ENCODE data around the gene NISCH. TPM values are rescaled to one million over a fixed set of nuclear protein-coding genes. Genes with fewer than 3 reads are reported as not detected.

The NISCH gene
- polyA plus RNA-seq, 2 donors, result 32.2 to 59.6 TPM

DNA sequence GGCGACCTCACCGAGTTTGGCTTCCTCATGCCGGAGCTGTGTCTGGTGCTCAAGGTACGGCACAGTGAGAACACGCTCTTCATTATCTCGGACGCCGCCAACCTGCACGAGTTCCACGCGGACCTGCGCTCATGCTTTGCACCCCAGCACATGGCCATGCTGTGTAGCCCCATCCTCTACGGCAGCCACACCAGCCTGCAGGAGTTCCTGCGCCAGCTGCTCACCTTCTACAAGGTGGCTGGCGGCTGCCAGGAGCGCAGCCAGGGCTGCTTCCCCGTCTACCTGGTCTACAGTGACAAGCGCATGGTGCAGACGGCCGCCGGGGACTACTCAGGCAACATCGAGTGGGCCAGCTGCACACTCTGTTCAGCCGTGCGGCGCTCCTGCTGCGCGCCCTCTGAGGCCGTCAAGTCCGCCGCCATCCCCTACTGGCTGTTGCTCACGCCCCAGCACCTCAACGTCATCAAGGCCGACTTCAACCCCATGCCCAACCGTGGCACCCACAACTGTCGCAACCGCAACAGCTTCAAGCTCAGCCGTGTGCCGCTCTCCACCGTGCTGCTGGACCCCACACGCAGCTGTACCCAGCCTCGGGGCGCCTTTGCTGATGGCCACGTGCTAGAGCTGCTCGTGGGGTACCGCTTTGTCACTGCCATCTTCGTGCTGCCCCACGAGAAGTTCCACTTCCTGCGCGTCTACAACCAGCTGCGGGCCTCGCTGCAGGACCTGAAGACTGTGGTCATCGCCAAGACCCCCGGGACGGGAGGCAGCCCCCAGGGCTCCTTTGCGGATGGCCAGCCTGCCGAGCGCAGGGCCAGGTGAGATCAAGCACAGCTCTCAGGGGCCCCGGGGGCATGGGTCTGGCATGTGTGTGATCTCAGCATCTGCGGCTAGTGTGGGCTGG is 32.6 kb downstream of the NISCH start:
- Histone ChIP-seq H3K27ac (ENCODE audit: low read depth in 2 of 2, low read length in 1 of 2) (no peak overlapping the region), H3K4me3 (ENCODE audit: low read depth in 1 of 2, low read length in 2 of 2) (no peak overlapping the region), H3K4me1 (ENCODE audit: control insufficient read depth in 2 of 2, insufficient read depth in 2 of 2, low read length in 1 of 2) (peaks cover 2 to 19% of the 10 kb centered on the region in 2 donors), H3K36me3 (ENCODE audit: control insufficient read depth in 2 of 2, insufficient read depth in 2 of 2, low read length in 1 of 2) (peaks cover 12 to 69% of the 10 kb centered on the region in 2 donors), H3K27me3 (ENCODE audit: control insufficient read depth in 1 of 2, insufficient read depth in 2 of 2, low read length in 2 of 2) (no peaks in the 10 kb centered on the region), H3K9me3 (ENCODE audit: control insufficient read depth in 2 of 2, insufficient read depth in 1 of 2, low read depth in 1 of 2, low read length in 1 of 2) (no peaks in the 10 kb centered on the region)
- 95 to 96% methylated on average over 58 to 59 of the region's 59 CpGs for WGBS, 2 donors

DNA sequence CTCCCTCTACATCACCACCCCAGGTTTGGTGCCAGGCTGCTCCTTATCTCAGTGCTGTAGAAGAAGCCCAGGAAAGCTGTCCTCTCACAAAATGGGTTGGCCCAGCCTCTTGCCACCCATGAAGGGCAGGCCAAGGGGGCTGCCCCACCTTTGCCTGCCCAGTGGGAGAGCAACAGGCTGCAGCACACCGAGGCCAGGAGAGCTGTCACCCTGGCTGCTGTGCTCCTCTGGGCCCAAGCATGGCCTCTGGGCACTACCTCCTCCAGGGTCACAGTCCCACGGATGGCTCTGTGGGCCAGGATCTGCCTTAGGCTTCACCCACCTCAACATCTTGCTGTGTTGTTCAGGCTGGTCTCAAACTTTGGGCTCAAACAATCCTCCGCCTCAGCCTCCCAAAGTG is 33.3 kb downstream of the NISCH start:
- H3K27me3 ChIP-seq (ENCODE audit: control insufficient read depth in 1 of 2, insufficient read depth in 2 of 2, low read length in 2 of 2), result no peaks in the 10 kb centered on the region
- no peak overlapping the region for H3K27ac ChIP-seq (ENCODE audit: low read depth in 2 of 2, low read length in 1 of 2)
- WGBS, 2 donors, result 85 to 87% methylated on average over 3 of the region's 3 CpGs
- H3K36me3 ChIP-seq (ENCODE audit: control insufficient read depth in 2 of 2, insufficient read depth in 2 of 2, low read length in 1 of 2), result peaks cover 12 to 69% of the 10 kb centered on the region in 2 donors
- H3K4me3 ChIP-seq (ENCODE audit: low read depth in 1 of 2, low read length in 2 of 2), result no peak overlapping the region
- peaks cover 0 to 12% of the 10 kb centered on the region in 2 donors for H3K4me1 ChIP-seq (ENCODE audit: control insufficient read depth in 2 of 2, insufficient read depth in 2 of 2, low read length in 1 of 2)
- H3K9me3 ChIP-seq (ENCODE audit: control insufficient read depth in 2 of 2, insufficient read depth in 1 of 2, low read depth in 1 of 2, low read length in 1 of 2), result no peaks in the 10 kb centered on the region

DNA sequence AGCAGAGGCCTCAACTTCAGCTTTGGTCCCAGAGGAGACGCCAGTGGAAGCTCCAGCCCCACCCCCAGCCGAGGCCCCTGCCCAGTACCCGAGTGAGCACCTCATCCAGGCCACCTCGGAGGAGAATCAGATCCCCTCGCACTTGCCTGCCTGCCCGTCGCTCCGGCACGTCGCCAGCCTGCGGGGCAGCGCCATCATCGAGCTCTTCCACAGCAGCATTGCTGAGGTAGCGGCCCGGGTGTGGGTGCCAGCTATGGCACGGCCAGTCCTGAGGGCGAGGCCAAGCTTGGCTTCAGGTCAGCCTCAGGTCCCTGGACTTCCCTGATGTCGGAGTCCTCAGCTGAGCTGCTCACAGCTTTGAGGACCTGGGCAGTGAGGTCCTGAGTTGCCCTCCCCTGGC is 34.0 kb downstream of the NISCH start:
- H3K36me3 ChIP-seq (ENCODE audit: control insufficient read depth in 2 of 2, insufficient read depth in 2 of 2, low read length in 1 of 2), result peaks cover 12 to 68% of the 10 kb centered on the region in 2 donors
- no peaks in the 10 kb centered on the region for H3K27me3 ChIP-seq (ENCODE audit: control insufficient read depth in 1 of 2, insufficient read depth in 2 of 2, low read length in 2 of 2)
- H3K4me1 ChIP-seq (ENCODE audit: control insufficient read depth in 2 of 2, insufficient read depth in 2 of 2, low read length in 1 of 2), result peaks cover 0 to 10% of the 10 kb centered on the region in 2 donors
- no peaks in the 10 kb centered on the region for H3K9me3 ChIP-seq (ENCODE audit: control insufficient read depth in 2 of 2, insufficient read depth in 1 of 2, low read depth in 1 of 2, low read length in 1 of 2)
- WGBS, 2 donors, result 85 to 88% methylated on average over 18 of the region's 18 CpGs
- no peak overlapping the region for H3K4me3 ChIP-seq (ENCODE audit: low read depth in 1 of 2, low read length in 2 of 2)
- no peak overlapping the region for H3K27ac ChIP-seq (ENCODE audit: low read depth in 2 of 2, low read length in 1 of 2)

GRCh38 chr3:52490035-52490938 is 34.9 kb downstream of the NISCH start:
- Histone ChIP-seq H3K36me3 (ENCODE audit: control insufficient read depth in 2 of 2, insufficient read depth in 2 of 2, low read length in 1 of 2) (peaks cover 12 to 64% of the 10 kb centered on the region in 2 donors), H3K27me3 (ENCODE audit: control insufficient read depth in 1 of 2, insufficient read depth in 2 of 2, low read length in 2 of 2) (no peaks in the 10 kb centered on the region), H3K4me1 (ENCODE audit: control insufficient read depth in 2 of 2, insufficient read depth in 2 of 2, low read length in 1 of 2) (peaks cover 0 to 3% of the 10 kb centered on the region in 2 donors), H3K4me3 (ENCODE audit: low read depth in 1 of 2, low read length in 2 of 2) (no peak overlapping the region), H3K27ac (ENCODE audit: low read depth in 2 of 2, low read length in 1 of 2) (peak overlapping the region in 1 of 2 donors; percentile 8), H3K9me3 (ENCODE audit: control insufficient read depth in 2 of 2, insufficient read depth in 1 of 2, low read depth in 1 of 2, low read length in 1 of 2) (no peaks in the 10 kb centered on the region)
- WGBS, 2 donors, result 79% methylated on average over 22 of the region's 22 CpGs

GRCh38 chr3:52490939-52491526 is 35.6 kb downstream of the NISCH start:
- WGBS, 2 donors, result 83 to 85% methylated on average over 23 of the region's 23 CpGs
- H3K4me3 ChIP-seq (ENCODE audit: low read depth in 1 of 2, low read length in 2 of 2), result no peak overlapping the region
- peaks cover 12 to 60% of the 10 kb centered on the region in 2 donors for H3K36me3 ChIP-seq (ENCODE audit: control insufficient read depth in 2 of 2, insufficient read depth in 2 of 2, low read length in 1 of 2)
- peaks cover 0 to 3% of the 10 kb centered on the region in 2 donors for H3K4me1 ChIP-seq (ENCODE audit: control insufficient read depth in 2 of 2, insufficient read depth in 2 of 2, low read length in 1 of 2)
- no peaks in the 10 kb centered on the region for H3K9me3 ChIP-seq (ENCODE audit: control insufficient read depth in 2 of 2, insufficient read depth in 1 of 2, low read depth in 1 of 2, low read length in 1 of 2)
- H3K27me3 ChIP-seq (ENCODE audit: control insufficient read depth in 1 of 2, insufficient read depth in 2 of 2, low read length in 2 of 2), result no peaks in the 10 kb centered on the region
- H3K27ac ChIP-seq (ENCODE audit: low read depth in 2 of 2, low read length in 1 of 2), result peak overlapping the region in 1 of 2 donors; percentile 20

- Histone ChIP-seq H3K36me3 (ENCODE audit: control insufficient read depth in 2 of 2, insufficient read depth in 2 of 2, low read length in 1 of 2) (peaks cover 12 to 55% of the 10 kb centered on the region in 2 donors), H3K4me3 (ENCODE audit: low read depth in 1 of 2, low read length in 2 of 2) (no peak overlapping the region), H3K9me3 (ENCODE audit: control insufficient read depth in 2 of 2, insufficient read depth in 1 of 2, low read depth in 1 of 2, low read length in 1 of 2) (no peaks in the 10 kb centered on the region), H3K4me1 (ENCODE audit: control insufficient read depth in 2 of 2, insufficient read depth in 2 of 2, low read length in 1 of 2) (peaks cover 0 to 3% of the 10 kb centered on the region in 2 donors), H3K27me3 (ENCODE audit: control insufficient read depth in 1 of 2, insufficient read depth in 2 of 2, low read length in 2 of 2) (no peaks in the 10 kb centered on the region), H3K27ac (ENCODE audit: low read depth in 2 of 2, low read length in 1 of 2) (no peak overlapping the region)
- 87 to 91% methylated on average over 21 of the region's 21 CpGs for WGBS, 2 donors
Measured at GRCh38 chr3:52492059-52492458, 36.7 kb downstream of the NISCH start.

DNA sequence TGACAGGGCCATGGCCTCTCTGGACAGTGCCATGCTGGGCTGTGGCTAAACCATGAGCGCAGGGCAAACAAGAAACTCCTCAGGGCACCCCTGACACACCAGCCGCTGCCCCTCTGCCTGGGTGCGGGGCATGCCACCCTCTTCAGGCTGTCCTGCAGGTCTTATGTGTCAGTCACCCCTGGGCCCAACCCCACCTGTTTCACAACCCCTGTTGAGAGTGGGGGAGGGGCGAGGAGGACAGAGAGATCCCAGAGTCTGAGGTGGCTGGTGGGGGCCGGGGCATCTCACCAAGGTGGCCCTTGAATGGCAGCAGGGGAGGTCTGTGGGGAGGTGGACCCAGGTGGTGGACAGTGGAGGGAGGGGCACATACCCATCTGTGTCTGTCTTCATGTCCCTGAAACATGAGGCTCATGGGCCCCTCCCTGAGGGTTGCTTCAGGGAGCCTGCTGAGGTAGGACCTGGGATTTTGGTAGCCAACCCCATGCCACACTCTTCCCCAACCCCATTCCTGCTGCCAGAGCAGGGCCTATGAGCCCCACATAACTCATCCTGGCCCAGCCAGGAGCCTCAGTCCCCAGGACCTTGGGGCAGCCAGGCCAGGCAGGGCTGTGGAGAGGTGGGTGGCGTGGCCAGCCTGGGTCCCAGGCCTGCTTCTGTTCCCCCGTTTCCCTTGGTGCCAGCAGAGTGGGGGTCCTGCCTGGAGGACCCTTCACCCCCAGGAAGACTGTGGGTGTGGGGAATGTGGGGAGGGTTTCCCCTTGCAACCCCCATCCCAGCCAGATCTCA is 38.0 kb downstream of the NISCH start:
- peaks cover 0 to 3% of the 10 kb centered on the region in 2 donors for H3K4me1 ChIP-seq (ENCODE audit: control insufficient read depth in 2 of 2, insufficient read depth in 2 of 2, low read length in 1 of 2)
- H3K9me3 ChIP-seq (ENCODE audit: control insufficient read depth in 2 of 2, insufficient read depth in 1 of 2, low read depth in 1 of 2, low read length in 1 of 2), result no peaks in the 10 kb centered on the region
- H3K27ac ChIP-seq (ENCODE audit: low read depth in 2 of 2, low read length in 1 of 2), result no peak overlapping the region
- H3K4me3 ChIP-seq (ENCODE audit: low read depth in 1 of 2, low read length in 2 of 2), result no peak overlapping the region
- H3K27me3 ChIP-seq (ENCODE audit: control insufficient read depth in 1 of 2, insufficient read depth in 2 of 2, low read length in 2 of 2), result no peaks in the 10 kb centered on the region
- 92 to 94% methylated on average over 7 of the region's 7 CpGs for WGBS, 2 donors
- peaks cover 12 to 41% of the 10 kb centered on the region in 2 donors for H3K36me3 ChIP-seq (ENCODE audit: control insufficient read depth in 2 of 2, insufficient read depth in 2 of 2, low read length in 1 of 2)

- H3K4me3 ChIP-seq (ENCODE audit: low read depth in 1 of 2, low read length in 2 of 2), result no peak overlapping the region
- no peaks in the 10 kb centered on the region for H3K27me3 ChIP-seq (ENCODE audit: control insufficient read depth in 1 of 2, insufficient read depth in 2 of 2, low read length in 2 of 2)
- H3K36me3 ChIP-seq (ENCODE audit: control insufficient read depth in 2 of 2, insufficient read depth in 2 of 2, low read length in 1 of 2), result peaks cover 12 to 32% of the 10 kb centered on the region in 2 donors
- peak overlapping the region in 1 of 2 donors; percentile 47 for H3K27ac ChIP-seq (ENCODE audit: low read depth in 2 of 2, low read length in 1 of 2)
- H3K4me1 ChIP-seq (ENCODE audit: control insufficient read depth in 2 of 2, insufficient read depth in 2 of 2, low read length in 1 of 2), result peaks cover 0 to 3% of the 10 kb centered on the region in 2 donors
- WGBS, 2 donors, result 76 to 77% methylated on average over 7 of the region's 7 CpGs
- no peaks in the 10 kb centered on the region for H3K9me3 ChIP-seq (ENCODE audit: control insufficient read depth in 2 of 2, insufficient read depth in 1 of 2, low read depth in 1 of 2, low read length in 1 of 2)
Measured at GRCh38 chr3:52494445-52494844, 39.0 kb downstream of the NISCH start.

Data from esophagus (tissue), 2 donors.